Eye (tissue), 1 donor: ENCODE measurements around the gene SOX6.

Source experiments
- DNase-seq: peaks from one replicate; pipeline ENCODE4 v3.0.0-alpha.2; 2015

SOX6 gene

DNA sequence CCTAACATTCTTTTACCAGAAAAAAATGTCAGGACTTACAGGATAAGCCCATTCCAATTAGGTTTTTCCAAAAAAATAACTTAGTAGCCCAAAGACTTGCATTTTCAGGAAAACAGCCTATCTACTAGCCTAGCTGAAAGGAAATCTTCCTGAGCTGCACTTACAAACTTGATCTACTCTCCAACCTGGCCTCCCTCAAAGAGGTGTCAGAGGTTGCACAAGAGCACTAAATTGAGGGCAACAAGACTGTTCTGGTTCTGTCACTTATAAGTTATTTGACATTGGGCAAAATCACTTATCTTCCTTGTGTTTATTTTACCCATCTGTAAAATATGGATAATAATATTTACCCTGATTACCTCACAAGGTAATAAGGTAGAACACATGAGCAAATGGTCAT is 7.9 kb upstream of the SOX6 start:
- no peak for DNase-seq

DNA sequence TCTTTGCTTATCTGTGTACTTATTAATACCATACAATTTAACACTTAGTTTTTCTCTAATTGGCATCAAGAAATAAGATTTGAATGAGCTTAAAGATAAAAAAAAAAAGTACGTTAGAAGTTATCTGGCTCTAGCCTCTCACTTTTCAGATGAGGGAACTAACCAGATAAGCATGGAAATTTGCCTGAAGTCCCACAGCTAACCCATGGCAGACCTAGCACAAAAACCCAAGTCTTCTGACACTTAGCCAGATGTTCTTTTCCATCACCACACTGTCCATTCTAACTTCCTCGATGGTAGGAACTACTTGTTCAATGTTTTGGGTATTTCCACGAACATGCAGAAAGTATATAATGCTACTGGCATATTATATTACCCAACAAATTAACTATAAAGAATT is 7.4 kb upstream of the SOX6 start:
- no peak for DNase-seq

DNA sequence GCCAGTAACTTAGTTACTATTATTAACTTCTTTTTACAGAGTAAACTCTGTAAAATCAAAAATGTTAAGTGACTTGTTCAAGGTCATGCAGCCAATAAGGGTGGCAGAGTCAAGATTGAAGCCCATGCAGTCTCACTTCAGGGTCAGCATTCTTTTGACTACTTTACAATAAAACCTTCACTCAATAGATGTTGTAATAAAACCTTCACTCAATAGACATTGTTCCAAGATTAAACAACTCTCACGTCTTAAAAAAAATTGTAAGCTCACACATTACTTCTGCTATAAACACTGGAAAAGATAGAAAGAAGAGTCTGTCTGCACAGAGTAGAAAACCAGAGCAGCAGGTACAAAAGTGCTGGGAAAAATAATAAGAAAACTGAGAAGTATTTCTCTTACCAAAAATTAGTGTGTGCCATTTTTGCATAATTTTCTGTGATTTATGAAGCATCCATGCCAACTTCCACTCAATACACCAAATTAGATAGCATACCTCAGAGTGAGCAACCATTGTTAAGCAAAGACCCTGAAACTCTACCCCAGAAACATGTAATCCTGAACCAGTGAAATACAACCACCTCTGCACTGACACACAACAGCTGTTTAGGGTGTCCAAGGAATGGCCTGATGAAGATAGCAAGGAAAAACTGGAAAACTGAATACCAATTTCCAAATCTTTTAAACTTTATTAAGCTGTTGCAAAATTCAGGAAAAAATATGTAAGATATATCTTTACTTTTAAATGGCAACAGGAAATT is 4.9 kb upstream of the SOX6 start:
- DNase-seq = no peak

DNA sequence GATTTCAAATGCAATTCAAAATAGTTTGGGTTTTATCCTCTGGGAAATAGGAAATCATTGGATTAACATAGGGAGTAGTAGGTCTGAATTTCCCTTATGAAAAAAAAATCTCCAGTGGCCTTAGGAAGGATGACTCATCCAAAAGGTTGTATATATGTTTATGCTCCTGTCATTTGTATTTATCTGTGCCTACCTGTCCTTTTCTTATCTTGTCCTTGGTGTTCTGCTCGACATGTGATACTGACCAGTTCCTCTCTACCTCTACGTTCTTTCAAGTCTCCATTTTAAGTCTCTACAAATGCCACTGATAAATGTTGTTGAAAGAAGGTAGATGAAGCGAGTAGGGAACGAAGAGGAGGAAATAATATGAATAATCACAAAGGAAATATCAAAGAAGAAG is 3.0 kb upstream of the SOX6 start:
- DNase-seq = no peak

DNA sequence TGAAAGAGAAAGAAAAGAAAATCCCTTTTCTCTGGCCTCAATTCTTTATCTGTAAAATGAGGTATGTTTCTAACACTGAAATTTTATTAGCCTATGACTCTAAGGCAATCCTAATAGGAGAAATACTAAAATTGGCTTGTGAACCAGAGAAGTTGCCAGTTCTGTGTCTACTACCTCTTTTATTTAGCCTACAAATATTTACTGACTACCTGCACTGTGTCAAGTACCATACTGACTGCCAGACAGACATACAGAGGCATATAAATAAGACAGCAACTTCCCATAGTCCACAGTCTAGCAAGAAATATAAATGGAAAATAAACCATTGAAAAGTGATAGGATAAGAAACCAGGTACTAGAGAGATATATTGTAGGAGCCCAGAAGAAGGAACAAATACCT is 2.4 kb upstream of the SOX6 start:
- no peak for DNase-seq

DNA sequence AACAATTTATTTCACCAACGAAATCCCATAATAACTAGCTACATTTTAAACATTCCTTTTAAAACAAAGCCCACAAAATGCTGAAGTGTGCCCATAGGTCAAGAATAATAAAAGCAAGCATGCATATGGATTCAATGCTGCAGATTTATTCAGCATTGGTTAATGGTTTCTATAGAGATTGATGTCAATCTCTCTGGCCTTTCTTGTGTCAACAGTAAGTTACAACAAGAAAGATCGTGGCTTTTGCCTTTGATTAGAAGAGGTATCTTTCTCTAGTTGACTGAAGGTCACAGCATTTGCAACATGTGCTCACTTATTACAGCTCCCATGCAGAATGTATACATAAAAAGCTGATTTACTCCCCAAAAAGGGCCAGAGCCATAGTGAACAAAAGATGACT is 1.4 kb upstream of the SOX6 start:
- no peak for DNase-seq

DNA sequence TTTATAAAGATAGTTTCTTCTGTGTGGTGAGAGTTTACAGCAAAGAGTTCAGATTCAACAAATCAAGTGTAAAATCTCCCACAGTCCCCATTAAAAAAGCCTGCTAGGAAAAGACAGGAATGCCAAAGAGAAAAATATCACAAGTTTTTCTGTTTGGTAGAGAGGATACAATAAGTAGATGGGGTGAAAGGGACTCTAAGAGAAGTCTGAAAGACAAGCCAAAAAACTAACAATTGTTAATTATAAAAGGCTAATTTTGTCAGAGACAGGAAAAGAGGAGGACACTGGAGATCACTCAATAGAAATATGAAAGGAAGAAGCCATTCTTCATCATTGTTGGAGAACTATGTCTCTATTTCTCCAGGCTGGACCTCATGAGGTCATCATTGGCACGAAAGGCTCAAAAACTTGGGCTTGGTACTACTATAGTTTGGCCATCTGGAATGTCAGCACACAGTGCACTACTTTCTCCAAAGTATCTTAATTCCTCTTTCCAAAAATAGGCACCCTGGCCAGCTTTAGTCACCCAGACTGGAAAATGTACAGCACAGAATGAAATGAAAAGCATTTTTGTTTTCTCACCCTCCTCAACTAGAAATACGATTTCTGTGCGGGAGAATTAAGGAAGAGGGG is 531 bp upstream of the SOX6 start:
- peak; percentile 10 for DNase-seq

DNA sequence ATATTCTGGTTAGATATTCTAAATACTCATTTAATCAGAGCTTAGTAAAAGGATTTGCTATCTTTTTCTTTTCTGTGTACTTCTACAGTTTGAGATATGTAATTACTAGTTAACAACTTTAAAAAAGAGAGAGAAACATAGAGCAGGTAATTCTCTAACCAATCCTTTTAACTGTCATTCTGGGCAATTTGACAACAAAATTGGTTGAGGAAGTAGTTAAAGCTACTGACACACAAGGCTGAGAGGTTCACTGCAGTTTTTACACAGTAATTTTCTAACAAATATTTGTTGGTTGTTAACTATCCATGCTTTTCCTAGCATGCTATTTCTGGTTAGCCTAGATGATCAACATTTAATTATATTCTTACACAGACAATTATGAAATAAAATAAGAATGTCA is 3.6 kb downstream of the SOX6 start:
- no peak for DNase-seq

DNA sequence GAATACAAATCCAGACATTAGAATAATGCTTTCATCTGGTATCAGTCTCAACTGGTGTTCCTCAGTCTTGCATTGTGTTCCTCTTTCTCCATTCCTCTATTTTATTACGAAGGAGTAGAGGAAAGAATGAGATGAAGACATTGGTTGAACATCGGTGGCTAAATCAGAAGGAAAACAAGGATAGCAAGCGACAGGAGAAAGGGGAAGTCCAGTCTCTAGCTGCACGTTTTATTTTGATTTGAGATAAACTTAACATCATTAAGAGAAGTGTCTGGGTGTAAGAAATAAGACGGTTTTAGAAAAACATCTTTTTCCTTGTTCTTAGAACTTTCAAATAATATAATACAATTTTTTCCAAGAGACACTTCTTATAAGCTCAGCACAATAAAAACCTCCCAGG is 6.2 kb downstream of the SOX6 start:
- no peak for DNase-seq

DNA sequence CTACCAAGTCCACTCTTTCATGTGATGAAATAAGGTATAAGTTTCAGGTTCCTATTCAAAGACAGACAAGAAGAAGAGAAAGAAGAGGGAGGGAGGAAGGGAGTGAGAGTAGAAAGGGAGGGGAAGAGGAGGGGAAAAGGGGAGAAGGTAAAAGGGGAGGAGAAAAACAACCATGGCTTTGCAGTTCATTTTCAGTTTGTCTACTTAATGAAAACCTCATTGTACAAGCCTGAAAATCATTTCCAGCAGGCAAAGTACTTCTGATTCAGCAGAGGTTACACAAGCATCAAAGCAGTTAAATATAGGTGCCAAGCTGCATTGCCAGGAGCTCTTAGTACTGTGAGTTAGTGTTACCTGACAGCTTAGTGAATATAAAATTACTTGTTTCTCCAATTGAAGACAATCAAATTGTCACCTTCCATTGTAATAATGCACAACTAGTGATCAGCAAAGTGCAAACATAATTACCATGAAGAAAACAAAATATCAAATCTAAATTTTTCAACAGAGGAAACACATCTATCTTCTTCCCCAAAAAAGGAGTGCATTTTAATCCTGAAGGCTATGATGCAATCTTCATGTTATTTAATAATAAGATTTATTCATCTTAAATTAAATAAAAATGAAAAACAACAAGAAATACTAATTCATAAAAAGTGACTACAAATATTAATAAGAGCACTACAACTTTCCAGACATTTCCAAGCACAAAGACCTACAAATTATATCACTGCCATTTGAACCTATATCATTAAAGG is 8.2 kb downstream of the SOX6 start:
- peak; percentile 3 for DNase-seq

DNA sequence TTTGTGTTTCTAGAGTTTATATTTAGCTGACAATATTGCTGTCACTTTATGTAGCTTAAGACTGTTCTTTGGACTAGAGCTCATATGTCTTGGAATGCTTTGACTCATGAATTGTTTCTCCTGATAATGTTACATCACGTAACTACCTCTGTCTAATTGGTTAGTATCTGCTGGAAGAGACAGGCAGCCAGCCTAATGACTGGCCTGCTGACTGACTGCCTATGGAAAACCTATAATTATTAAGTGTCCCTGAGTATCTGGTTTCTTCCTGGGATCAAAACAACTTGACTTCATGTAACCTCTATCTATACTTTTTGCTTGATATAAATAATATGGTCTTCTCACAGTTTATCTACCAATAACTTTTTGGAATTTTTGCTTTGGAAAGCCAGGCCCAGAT is 9.4 kb downstream of the SOX6 start:
- DNase-seq = peak; percentile 4

DNA sequence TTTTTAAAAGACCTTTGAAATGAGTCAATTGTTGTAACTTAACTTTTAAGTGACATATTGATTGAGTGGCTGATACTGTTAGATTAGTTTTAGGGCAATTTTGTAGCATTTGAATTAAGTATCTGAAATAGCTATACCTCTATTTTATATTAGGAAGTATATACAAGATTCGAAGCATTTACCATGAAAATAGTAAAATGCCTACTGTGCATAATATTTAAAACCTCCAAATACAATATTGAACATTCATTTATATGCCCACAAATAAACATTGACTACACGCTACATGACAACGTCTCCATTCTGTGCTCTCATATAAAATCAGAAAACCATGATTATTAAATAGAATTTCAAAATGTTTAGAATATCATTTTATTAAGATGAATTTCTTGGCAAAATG is 14.5 kb downstream of the SOX6 start:
- DNase-seq = no peak

DNA sequence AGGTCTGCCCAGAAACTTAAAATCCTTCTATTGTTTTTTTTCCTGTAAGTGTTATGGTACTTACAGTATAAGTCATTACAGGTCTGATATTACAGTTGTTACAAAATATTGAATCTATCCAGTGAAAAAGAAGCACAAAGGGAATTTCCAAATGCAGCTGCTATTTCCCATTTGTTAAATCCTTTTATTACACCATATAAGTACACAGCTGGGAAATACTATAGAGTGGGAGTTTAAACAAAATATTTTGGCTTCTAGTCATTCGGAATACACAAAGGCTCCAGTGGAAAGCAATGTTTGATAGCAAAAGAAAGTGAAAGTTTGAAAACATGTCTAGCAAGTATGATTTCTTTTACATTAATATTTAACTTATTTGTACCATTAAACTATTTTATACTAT is 18.0 kb downstream of the SOX6 start:
- DNase-seq = no peak

DNA sequence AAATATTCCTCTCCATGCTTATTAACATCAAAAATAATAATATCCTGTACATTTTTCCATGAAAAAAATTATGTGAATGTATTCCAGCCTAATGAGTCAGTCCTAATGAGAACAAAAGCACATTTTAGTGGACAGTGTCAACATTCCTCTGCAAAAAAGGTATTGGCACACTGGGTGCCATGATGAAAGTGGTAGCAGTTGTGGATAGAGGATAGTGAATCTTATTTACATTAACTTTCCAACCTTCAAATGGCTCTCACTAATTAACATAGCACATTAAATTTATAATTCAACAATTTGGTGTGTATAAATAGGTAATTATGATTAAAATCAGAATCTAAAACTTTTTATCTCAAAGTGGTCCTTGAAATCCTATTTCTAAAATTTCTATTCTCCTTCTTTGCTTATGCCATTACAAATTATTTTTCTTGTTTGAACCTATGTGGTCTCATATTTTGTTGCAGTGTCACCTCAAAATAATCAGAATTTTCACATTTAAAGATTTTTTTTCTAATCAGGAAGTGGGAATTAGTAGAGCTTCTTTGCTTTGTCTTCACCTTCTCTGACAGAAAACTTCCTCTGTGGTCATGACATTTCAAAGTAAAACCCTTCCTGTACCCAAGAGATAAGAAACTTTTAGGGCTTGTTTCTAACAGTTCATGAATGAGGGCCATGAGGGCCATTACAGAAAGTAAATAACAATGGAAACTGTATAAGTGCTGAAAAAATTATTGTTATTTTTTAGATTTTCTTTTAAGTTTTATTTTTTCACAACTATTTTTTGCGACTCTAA is 18.7 kb downstream of the SOX6 start:
- DNase-seq = no peak

DNA sequence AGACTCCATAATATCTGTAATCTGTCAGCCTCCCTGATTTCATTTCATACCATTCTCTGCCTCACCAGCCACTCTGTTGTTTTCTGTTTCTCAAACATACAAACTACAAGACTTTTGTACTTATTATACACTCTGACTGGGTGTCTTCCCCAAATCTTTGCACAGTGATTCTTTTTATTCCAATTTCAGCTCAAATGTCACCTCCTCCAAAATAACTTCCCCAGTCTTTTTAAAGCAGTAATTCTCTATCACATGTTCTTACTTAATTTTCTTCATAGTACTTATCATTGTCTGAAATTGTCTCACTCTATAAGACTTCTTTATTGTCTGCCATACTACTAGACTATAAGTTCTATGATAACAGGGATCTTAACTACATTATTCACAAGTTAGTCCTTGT is 19.6 kb downstream of the SOX6 start:
- no peak for DNase-seq

DNA sequence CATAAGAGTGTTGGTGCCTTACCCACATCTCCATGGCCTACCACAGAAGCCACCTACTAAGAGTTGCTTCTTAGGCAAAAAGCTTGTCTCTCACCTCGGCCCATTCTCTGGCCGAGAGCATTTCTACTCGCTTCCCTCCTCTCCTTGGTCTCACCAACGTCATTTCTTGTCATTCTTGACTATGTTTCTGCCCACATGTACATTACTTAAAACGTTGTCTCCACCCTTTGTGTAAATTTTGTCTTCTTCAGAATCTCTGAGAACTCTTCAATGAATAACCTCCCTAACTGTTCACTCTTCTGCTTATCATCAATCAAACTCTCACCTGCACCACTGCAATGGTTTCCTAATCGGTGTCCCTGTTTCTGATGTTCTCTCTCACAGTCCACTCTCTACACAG is 20.1 kb downstream of the SOX6 start:
- no peak for DNase-seq

DNA sequence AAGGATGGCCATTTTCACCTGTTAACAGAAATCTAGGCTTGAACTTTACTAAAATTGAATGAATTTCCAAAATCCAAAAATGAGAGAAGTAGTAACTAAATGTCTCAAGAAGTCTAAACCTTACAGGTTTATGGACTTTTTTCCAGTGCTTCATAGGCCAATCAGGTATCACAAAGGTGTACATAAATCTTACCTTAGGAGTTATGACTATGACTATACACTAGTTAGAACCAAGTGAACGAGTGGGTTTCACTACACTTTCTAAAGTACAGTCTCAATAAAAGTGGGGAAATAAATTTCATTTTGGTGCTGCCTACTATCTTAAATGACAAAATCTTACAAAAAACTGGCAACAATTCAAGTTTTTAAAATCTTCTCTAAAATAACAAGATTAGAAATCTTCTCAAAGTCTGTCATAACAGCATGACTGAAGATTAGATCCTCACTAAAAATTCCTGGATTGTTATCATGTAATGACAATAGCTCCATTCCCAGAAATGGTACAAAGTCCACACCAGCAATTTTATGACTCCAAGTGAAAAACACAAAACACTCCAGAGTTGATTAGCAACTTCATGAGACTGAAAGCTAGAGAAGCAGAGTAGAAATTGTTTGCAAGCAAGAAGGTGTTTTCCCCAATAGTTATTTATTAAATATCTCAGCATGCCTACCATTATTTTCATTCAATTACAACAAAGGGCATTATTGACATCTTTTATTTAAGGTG is 20.9 kb downstream of the SOX6 start:
- DNase-seq = no peak

DNA sequence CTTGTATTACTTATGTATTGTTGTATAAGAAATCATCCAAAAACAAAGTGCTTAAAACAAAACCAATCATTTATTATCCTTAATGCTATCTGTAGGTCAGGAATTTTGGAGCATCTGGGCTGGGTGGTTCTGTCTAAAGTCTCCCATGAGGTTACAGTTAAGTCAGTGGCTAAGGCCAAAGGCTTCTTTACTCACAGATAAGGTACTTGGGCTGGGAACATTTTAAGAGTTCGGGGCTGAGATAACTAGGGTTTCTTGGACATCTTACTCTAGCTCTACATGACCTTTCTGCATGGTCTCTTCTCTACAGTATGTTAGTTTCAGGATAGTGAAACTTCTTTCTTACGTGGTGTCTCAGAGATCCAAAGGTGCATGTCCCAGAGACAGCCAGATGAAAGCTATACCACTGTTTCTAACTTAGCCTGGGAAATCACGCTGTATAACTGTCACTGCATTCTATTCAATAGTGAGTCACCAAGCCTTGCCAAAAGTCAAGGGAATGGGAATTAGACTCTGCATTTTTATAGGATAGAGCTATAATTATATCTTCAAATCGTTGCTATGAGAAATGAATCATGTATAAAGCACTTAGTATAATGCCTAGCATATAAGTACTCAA is 29.6 kb downstream of the SOX6 start:
- no peak for DNase-seq

DNA sequence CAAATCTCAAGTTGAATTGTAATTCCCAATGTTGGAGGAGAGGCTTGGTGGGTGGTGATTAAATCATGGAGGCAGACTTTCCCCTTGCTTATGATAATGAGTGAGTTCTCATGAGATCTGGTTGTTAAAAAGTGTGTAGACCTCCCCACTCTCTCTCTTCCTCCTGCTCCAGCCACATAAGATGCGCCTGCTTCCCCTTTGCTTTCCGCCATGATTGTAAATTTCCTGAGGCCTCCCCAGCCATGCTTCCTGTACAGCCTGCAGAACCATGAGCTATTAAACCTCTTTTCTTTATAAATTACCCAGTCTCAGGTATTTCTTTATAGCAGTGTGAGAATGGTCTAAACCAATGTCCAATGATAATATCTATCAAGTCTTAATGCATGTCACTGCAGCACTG is 34.2 kb downstream of the SOX6 start:
- no peak for DNase-seq

DNA sequence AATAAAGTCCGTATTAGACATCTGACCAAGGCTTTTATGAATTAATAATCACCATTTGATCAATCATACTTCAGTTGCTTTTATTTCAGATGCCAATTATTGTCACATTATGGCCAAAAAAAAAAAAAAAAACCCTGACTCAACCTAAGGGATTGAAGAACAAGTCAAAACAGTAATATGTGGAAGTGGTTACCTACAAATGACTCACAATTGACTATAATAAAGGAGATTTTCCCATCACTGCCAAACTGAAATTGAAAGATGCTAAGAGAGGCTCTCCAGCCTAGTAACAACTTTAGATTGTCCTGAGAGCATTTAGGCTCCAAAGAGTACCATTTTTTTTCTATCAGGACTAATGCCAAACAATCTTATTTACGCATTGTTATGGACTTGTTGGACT is 35.2 kb downstream of the SOX6 start:
- no peak for DNase-seq

DNA sequence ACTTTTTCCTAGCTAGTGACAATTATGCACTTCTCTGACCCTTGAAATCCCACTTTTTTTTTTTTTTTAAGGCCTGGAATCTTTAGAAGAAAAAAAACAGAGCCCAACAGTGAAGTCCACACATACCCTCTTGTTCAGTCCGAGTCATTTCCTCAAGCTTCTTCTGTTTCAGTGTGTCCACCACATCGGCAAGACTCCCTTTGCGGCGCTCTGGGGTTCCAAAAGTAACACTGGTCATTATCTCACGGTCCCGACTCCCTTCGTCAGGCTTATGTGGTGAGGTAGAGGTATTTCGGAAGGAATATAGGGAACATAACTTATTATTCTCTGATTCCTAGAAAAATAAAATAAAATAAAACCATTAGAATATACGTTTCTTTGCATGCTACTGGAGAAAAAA is 38.0 kb downstream of the SOX6 start:
- no peak for DNase-seq

DNA sequence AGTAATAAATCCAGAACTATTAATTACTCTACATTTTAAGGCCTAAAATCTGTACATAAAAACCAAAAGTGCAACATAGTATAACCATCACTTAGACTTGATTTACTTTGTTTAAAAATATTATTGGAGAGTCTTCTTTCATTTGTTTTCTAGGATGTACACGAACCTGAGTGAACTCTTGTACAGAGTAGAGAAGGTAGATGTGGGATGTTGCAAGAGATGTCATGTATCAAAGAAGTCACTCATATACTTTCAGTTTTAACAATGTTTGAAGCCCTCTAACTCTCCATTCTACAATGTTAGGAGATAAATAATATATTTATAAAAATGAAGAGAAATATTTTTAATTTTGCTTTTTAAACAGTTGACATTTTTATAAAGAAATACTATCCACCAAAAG is 38.6 kb downstream of the SOX6 start:
- DNase-seq = no peak
